MM.1S (cell line): ENCODE measurements around the gene SH3GL2.

ENCODE experiments used
- DNase-seq: peaks from one replicate; pipeline ENCODE4 v3.0.0-alpha.2; 2015
- H2AFZ ChIP-seq: fragments of 300-600 bp; sonication (generic); 2 replicates; pipeline ENCODE4 v1.6.0; 2016; ENCODE audit warnings: antibody characterized with exemption, low read length
- H3F3A ChIP-seq: fragments of 300-600 bp; sonication (generic); 2 replicates; pipeline ENCODE4 v1.6.1; 2016; ENCODE audit warnings: mild to moderate bottlenecking, antibody characterized with exemption, low read length, moderate library complexity, mixed read lengths; ENCODE audit not compliant: insufficient read depth
- H3K27ac ChIP-seq: fragments of 300-600 bp; sonication (generic); 2 replicates; pipeline ENCODE4 v1.5.1; 2016; ENCODE audit warnings: mild to moderate bottlenecking, low read length
- H3K27me3 ChIP-seq: fragments of 300-600 bp; sonication (generic); replicated peaks from 2 replicates; pipeline ENCODE4 v1.6.0; 2016; ENCODE audit warnings: low read length; ENCODE audit not compliant: insufficient read depth
- H3K36me3 ChIP-seq: fragments of 300-600 bp; sonication (generic); replicated peaks from 2 replicates; pipeline ENCODE4 v1.6.1; 2016; ENCODE audit warnings: mild to moderate bottlenecking, low read length, mixed read lengths; ENCODE audit not compliant: insufficient read depth
- H3K4me1 ChIP-seq: fragments of 300-600 bp; sonication (generic); 2 replicates; pipeline ENCODE4 v1.6.1; 2016; ENCODE audit warnings: low read length, mixed read lengths
- H3K4me2 ChIP-seq: fragments of 300-600 bp; sonication (generic); 2 replicates; pipeline ENCODE4 v1.6.0; 2016; ENCODE audit warnings: low read depth, low read length
- H3K4me3 ChIP-seq: fragments of 300-600 bp; sonication (generic); 2 replicates; pipeline ENCODE4 v1.5.1; 2016; ENCODE audit warnings: low read length, mixed read lengths
- H3K79me2 ChIP-seq: fragments of 300-600 bp; sonication (generic); 2 replicates; pipeline ENCODE4 v1.6.1; 2016; ENCODE audit warnings: mixed run types, low read length, mixed read lengths
- H3K9ac ChIP-seq: fragments of 300-600 bp; sonication (generic); 2 replicates; pipeline ENCODE4 v1.6.1; 2016; ENCODE audit warnings: low read length, mixed read lengths
- H3K9me2 ChIP-seq: fragments of 300-600 bp; sonication (generic); replicated peaks from 2 replicates; pipeline ENCODE4 v1.6.1; 2016; ENCODE audit warnings: mild to moderate bottlenecking, low read length, mixed read lengths; ENCODE audit not compliant: insufficient read depth
- H3K9me3 ChIP-seq: fragments of 300-600 bp; sonication (generic); replicated peaks from 2 replicates; pipeline ENCODE4 v1.6.1; 2016; ENCODE audit warnings: mild to moderate bottlenecking, low read length, mixed read lengths; ENCODE audit not compliant: insufficient read depth
- H4K20me1 ChIP-seq: fragments of 300-600 bp; sonication (generic); 2 replicates; pipeline ENCODE4 v1.6.1; 2016; ENCODE audit warnings: mild to moderate bottlenecking, low read length, moderate library complexity, mixed read lengths; ENCODE audit not compliant: insufficient read depth
- CTCF ChIP-seq: fragments of 300-600 bp; sonication (generic); IDR thresholded peaks from 2 replicates; pipeline ENCODE4 v1.5.1; 2016; ENCODE audit warnings: antibody characterized with exemption, low read length, mixed read lengths
- EZH2 ChIP-seq: fragments of 300-600 bp; sonication (generic); optimal IDR thresholded peaks from 2 replicates; pipeline ENCODE3; 2017; ENCODE audit warnings: low read depth, mild to moderate bottlenecking, antibody characterized with exemption, low read length, mixed read lengths
- EZH2phosphoT487 ChIP-seq: fragments of 300-600 bp; sonication (generic); IDR thresholded peaks from 2 replicates; pipeline ENCODE4 v1.6.1; 2018; ENCODE audit warnings: antibody characterized with exemption, low read length

The SH3GL2 gene

GRCh38 chr9:17600962-17601593, 22.2 kb downstream of the SH3GL2 start:
- Histone ChIP-seq H3K9me3 (no peaks in the 10 kb centered on the region), H3K27me3 (no peaks in the 10 kb centered on the region), H3K79me2 (no peaks in the 10 kb centered on the region), H4K20me1 (no peaks in the 10 kb centered on the region), H3K36me3 (no peaks in the 10 kb centered on the region), H3K4me3 (no peak overlapping the region), H3K9ac (no peak overlapping the region), H3F3A (no peaks in the 10 kb centered on the region), H3K9me2 (no peaks in the 10 kb centered on the region), H3K4me1 (no peaks in the 10 kb centered on the region), H3K4me2 (no peak overlapping the region), H3K27ac (no peak overlapping the region), H2AFZ (no peak overlapping the region)
- DNase-seq = no peak
- TF ChIP-seq CTCF (no peak), EZH2 (no peak), EZH2phosphoT487 (no peak)

GRCh38 chr9:17604556-17604955, 25.7 kb downstream of the SH3GL2 start:
- DNase-seq = no peak
- TF ChIP-seq EZH2phosphoT487 (no peak), CTCF (no peak), EZH2 (no peak)
- Histone ChIP-seq H3K4me1 (no peaks in the 10 kb centered on the region), H3K79me2 (no peaks in the 10 kb centered on the region), H3K9me2 (no peaks in the 10 kb centered on the region), H3K4me2 (no peak overlapping the region), H3K4me3 (no peak overlapping the region), H2AFZ (no peak overlapping the region), H3K36me3 (no peaks in the 10 kb centered on the region), H3K27ac (no peak overlapping the region), H3K9me3 (no peaks in the 10 kb centered on the region), H3F3A (no peaks in the 10 kb centered on the region), H3K9ac (no peak overlapping the region), H3K27me3 (no peaks in the 10 kb centered on the region), H4K20me1 (no peaks in the 10 kb centered on the region)

- no peak overlapping the region for H3K4me2 ChIP-seq
These were observed 30.6 kb downstream of the SH3GL2 start for GRCh38 chr9:17609312-17610005.

More at GRCh38 chr9:17609312-17610005, 30.6 kb downstream of the SH3GL2 start:
- Histone ChIP-seq H3K9me2 (no peaks in the 10 kb centered on the region), H3K36me3 (no peaks in the 10 kb centered on the region), H3K27ac (no peak overlapping the region), H3K4me3 (no peak overlapping the region), H3K9ac (no peak overlapping the region), H2AFZ (no peak overlapping the region), H3K27me3 (no peaks in the 10 kb centered on the region), H3K4me1 (no peaks in the 10 kb centered on the region), H3F3A (no peaks in the 10 kb centered on the region), H3K9me3 (no peaks in the 10 kb centered on the region), H3K79me2 (no peaks in the 10 kb centered on the region), H4K20me1 (no peaks in the 10 kb centered on the region)
- DNase-seq = no peak
- TF ChIP-seq CTCF (no peak), EZH2phosphoT487 (no peak), EZH2 (no peak)
